GM19455 (cell line): ENCODE data around the gene ANKRD24.
"Not testable (repeated sequence)": the region's sequence is repeated elsewhere in the genome, so short reads cannot be mapped to it uniquely, and the experiment has no call there.

ENCODE experiments used
- ATAC-seq: cut with Tn5 transposase; IDR thresholded peaks from one replicate; pipeline ENCODE4 v1.9.1; 2021; ENCODE audit not compliant: unreplicated experiment

The ANKRD24 gene

DNA sequence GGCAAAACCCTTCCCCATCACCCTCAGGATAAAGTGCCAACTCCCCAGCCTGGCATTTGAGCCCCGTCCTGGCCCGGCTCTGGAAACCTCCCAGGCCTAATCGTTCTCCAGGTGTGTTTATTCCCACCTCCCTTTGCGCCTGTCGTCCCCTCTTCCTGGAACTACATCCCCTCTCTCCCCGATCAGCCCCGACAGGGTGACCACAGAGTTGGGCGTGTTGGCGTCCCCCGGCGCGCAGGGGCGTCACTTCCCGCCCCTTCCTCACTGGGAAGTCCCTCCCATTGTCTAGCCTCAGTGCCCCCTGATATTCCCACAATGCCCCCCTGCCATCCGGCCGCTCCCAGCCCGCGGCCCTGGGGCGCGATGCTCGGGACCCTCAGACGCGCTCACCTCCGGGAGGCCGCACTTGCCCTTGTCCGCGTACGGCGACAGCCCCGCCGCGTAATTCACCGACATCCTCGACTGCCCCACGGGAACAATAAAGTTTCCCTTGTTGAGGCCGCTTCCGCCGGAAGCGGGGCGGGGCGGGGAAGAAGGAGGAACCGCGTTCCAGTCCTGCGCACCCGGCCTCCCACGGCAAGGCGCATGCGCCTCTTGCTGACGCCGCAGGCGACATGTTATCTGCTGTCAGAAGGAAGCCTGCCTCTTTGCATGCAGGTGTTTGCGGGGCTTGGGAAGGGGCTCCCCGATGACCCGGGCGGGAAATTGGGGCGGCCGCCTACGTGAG is at the start of gene ANKRD24, which contains the start of gene SIRT6:
Gene ANKRD24 (plus strand): TSS at position 606 of the 727 bp plus-strand sequence. CDS start 3,737 bp downstream, outside the sequence.
Gene SIRT6 (minus strand): TSS at position 480 of the 727 bp plus-strand sequence. CDS start 24 bp downstream, at position 456.
- peak; percentile 55 for ATAC-seq

- ATAC-seq = no peak
These were observed 48.1 kb upstream of the ANKRD24 start for GRCh38 chr19:4134351-4134750.

GRCh38 chr19:4135386-4135785 is 47.1 kb upstream of the ANKRD24 start:
- ATAC-seq = not testable (repeated sequence)

- no peak for ATAC-seq
These were observed 45.8 kb upstream of the ANKRD24 start for GRCh38 chr19:4136680-4137088.

- ATAC-seq = no peak
These were observed 44.0 kb upstream of the ANKRD24 start for GRCh38 chr19:4138445-4138844.

GRCh38 chr19:4139614-4140236 is 42.8 kb upstream of the ANKRD24 start:
- ATAC-seq = no peak

- ATAC-seq = no peak
These were observed 42.2 kb upstream of the ANKRD24 start for GRCh38 chr19:4140237-4140711.

GRCh38 chr19:4142916-4143315 is 39.6 kb upstream of the ANKRD24 start:
- ATAC-seq = not testable (repeated sequence)

- no peak for ATAC-seq
These were observed 37.7 kb upstream of the ANKRD24 start for GRCh38 chr19:4144666-4145249.

- ATAC-seq = no peak
These were observed 32.8 kb upstream of the ANKRD24 start for GRCh38 chr19:4149518-4150288.

DNA sequence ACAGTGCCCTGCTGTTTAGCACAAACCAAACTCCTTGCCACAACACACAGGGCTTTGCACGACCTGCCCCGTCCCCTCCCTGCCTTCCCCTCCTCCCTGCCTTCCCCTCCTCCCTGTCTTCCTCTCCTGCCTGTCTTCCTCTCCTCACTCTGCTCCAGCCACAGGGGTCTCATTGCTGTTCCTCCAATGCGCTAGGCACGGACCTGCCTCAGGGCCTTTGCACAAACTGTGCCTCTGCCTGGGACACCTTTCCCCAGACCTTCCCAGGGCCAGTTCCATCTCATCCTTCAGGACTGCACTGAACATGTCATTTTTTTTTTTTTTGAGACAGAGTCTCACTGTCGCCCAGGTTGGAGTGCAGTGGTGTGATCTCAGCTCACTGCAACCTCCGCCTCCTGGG is 30.9 kb upstream of the ANKRD24 start:
- no peak for ATAC-seq

- ATAC-seq = no peak
These were observed 30.1 kb upstream of the ANKRD24 start for GRCh38 chr19:4152241-4152998.

- no peak for ATAC-seq
These were observed 27.7 kb upstream of the ANKRD24 start for GRCh38 chr19:4154571-4155312.

DNA sequence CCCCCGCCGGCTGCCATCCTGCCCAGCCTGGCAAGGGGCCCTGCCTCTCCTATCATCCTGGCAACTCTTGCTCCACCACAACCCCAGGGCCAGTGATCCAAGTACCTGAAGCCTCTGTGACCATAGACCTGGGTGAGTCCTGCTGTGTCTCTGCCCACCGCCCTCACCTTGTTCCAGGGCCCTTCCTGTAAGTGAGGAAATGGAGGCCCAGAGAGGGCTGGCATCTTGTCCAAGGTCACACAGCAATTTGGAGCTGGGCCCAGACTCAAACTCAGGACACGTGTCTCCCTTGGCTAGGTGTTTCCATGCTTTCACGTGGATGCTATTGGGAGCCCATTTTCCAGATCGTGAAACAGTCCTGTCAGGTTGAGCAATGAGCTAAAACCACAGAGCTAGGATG is 25.3 kb upstream of the ANKRD24 start:
- no peak for ATAC-seq

DNA sequence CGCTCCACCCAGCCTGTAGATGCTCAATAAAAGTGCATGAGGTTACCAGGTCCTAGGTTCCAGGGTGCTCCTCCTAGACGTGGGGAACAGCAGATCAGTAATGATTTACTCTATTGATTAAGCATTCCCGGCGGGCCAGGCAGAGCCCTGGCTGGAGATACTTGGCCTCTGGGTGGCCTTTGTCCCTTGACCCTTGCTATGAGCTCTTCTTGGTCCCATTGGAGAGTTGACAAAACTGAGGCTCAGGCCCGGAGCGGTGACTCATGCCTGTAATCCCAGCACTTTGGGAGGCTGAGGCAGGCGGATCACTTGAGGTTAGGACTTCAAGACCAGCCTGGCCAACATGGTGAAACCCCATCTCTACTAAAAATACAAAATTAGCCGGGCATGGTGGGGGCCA is 24.5 kb upstream of the ANKRD24 start:
- not testable (repeated sequence) for ATAC-seq

DNA sequence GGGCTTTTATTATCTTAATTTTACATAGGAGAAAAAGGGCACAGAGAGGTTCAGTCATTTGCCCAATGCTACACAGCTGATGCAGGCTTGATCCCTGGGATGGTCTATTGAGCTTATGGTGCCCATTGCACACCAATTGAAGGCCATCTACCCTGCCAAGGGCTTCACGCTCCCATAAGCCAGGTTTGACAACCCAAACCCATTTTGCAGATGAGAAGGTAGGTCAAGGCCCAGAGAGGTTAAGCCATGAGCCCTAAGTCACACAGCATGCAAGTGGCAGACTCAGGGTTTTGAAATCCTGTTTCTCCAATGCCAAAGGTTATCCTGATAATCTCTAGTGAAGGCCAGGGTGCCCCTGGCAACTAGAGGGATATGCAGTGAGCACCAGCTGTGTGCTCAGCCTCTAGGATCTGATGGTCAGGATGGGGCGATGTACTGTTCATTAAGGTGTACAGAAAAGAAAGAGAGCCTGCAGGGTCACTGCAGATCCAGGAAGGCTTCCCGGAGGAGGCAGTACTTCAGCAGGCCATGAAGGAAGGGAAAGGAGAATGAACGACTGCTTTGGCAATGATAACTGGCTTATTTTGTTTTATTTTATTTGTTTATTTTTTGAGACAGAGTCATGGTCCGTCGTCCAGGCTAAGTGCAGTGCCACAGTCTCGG is 20.9 kb upstream of the ANKRD24 start:
- ATAC-seq = no peak

DNA sequence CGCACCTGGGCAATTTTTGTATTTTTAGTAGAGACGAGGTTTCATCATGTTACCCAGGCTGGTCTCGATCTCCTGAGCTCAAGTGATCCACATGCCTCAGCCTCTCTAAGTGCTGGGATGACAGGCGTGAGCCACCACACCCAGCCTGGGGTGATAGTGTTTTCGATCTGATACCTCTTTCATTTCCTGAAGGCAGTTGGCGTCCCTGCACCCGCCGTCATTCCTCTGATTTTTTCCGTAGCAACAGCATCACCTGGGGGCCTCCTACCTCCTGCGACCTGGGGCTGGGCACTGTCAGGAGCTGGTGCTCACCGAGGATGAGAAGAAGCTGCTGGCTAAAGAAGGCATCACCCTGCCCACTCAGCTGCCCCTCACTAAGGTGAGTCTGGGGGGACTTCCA is 18.2 kb upstream of the ANKRD24 start:
- ATAC-seq = no peak

- no peak for ATAC-seq
These were observed 10.8 kb upstream of the ANKRD24 start for GRCh38 chr19:4171676-4172075.

GRCh38 chr19:4172861-4173473 is 9.5 kb upstream of the ANKRD24 start:
- ATAC-seq = no peak
